Memory B cell (primary cell): ENCODE data around the gene C10orf62.
"Not testable (repeated sequence)": the region's sequence is repeated elsewhere in the genome, so short reads cannot be mapped to it uniquely, and the experiment has no call there.

ENCODE experiments used
- ATAC-seq: fragments of 150-1000 bp; cut with Tn5 transposase; 2 replicates; pipeline ENCODE4 v1.10.0; 2021; ENCODE audit warnings: low read depth, mild to moderate bottlenecking, moderate library complexity
- DNase-seq, 2 donors: peaks; one replicate each; pipeline ENCODE4 v3.0.0; 2022; ENCODE audit warnings: low spot score in 2 of 2
- H3K27ac Mint-ChIP-seq: one replicate; pipeline ENCODE4 v1.8.0; 2022; ENCODE audit warnings: mild to moderate bottlenecking, moderate library complexity, mixed read lengths
- H3K27me3 Mint-ChIP-seq: one replicate; pipeline ENCODE4 v1.8.0; 2022; ENCODE audit warnings: mixed read lengths
- H3K36me3 Mint-ChIP-seq: one replicate; pipeline ENCODE4 v1.8.0; 2022; ENCODE audit warnings: mild to moderate bottlenecking, mixed read lengths
- H3K4me1 Mint-ChIP-seq: one replicate; pipeline ENCODE4 v1.8.0; 2022; ENCODE audit warnings: mixed read lengths
- H3K4me3 Mint-ChIP-seq: one replicate; pipeline ENCODE4 v1.8.0; 2022; ENCODE audit warnings: mild to moderate bottlenecking, moderate library complexity, mixed read lengths
- H3K9me3 Mint-ChIP-seq: one replicate; pipeline ENCODE4 v1.8.0; 2022; ENCODE audit warnings: mixed read lengths

C10orf62 gene

GRCh38 chr10:97573021-97573420 lies 16.5 kb upstream of the C10orf62 start:
- ATAC-seq (no peak), DNase-seq (no peak)
- no peaks in the 10 kb centered on the region for H3K36me3 Mint-ChIP-seq
- H3K27me3 Mint-ChIP-seq = no peaks in the 10 kb centered on the region
- H3K4me3 Mint-ChIP-seq = no peak overlapping the region
- no peaks in the 10 kb centered on the region for H3K9me3 Mint-ChIP-seq
- H3K4me1 Mint-ChIP-seq = no peaks in the 10 kb centered on the region
- H3K27ac Mint-ChIP-seq = no peak overlapping the region

- Mint-ChIP-seq H3K36me3 (no peaks in the 10 kb centered on the region), H3K9me3 (no peaks in the 10 kb centered on the region), H3K27me3 (no peaks in the 10 kb centered on the region), H3K4me3 (no peak overlapping the region), H3K4me1 (no peaks in the 10 kb centered on the region), H3K27ac (no peak overlapping the region)
- ATAC-seq (no peak), DNase-seq (no peak)
Observed at GRCh38 chr10:97573672-97574071, 15.8 kb upstream of the C10orf62 start.

- DNase-seq = no peak
- H3K9me3 Mint-ChIP-seq = no peaks in the 10 kb centered on the region
- no peak overlapping the region for H3K27ac Mint-ChIP-seq
- no peaks in the 10 kb centered on the region for H3K4me1 Mint-ChIP-seq
- no peaks in the 10 kb centered on the region for H3K36me3 Mint-ChIP-seq
- no peaks in the 10 kb centered on the region for H3K27me3 Mint-ChIP-seq
- no peak for ATAC-seq
- no peak overlapping the region for H3K4me3 Mint-ChIP-seq
Observed at GRCh38 chr10:97574374-97575126, 15.0 kb upstream of the C10orf62 start.

- ATAC-seq (no peak), DNase-seq (no peak)
- H3K27ac Mint-ChIP-seq = no peak overlapping the region
- H3K4me3 Mint-ChIP-seq = no peak overlapping the region
- no peaks in the 10 kb centered on the region for H3K4me1 Mint-ChIP-seq
- H3K9me3 Mint-ChIP-seq = no peaks in the 10 kb centered on the region
- no peaks in the 10 kb centered on the region for H3K36me3 Mint-ChIP-seq
- H3K27me3 Mint-ChIP-seq = peaks cover 2% of the 10 kb centered on the region
Observed at GRCh38 chr10:97575127-97575668, 14.3 kb upstream of the C10orf62 start.

DNA sequence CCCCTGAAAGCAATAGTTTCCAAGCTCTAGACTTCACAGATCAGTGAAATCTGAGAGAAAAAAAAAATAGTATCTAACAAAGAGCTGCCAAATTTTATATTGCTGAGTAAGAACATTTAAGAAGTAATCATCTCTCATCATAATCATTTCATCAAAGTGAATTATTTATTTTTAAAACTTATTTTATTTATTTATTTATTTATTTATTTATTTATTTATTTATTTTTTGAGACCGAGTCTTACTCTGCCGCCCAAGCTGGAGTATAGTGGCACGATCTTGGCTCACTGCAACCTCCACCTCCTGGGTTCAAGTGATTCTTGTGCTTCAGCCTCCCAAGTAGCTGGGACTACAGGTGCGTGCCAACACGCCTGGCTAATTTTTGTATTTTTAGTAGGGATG lies 13.0 kb upstream of the C10orf62 start:
- not testable (repeated sequence) for H3K27me3 Mint-ChIP-seq, ATAC-seq, DNase-seq, H3K9me3 Mint-ChIP-seq, H3K4me1 Mint-ChIP-seq, H3K4me3 Mint-ChIP-seq, H3K27ac Mint-ChIP-seq, H3K36me3 Mint-ChIP-seq

- Mint-ChIP-seq H3K27ac (no peak overlapping the region), H3K36me3 (no peaks in the 10 kb centered on the region), H3K27me3 (peaks cover 2% of the 10 kb centered on the region), H3K4me1 (no peaks in the 10 kb centered on the region), H3K4me3 (no peak overlapping the region), H3K9me3 (no peaks in the 10 kb centered on the region)
- DNase-seq (no peak), ATAC-seq (no peak)
Observed at GRCh38 chr10:97577701-97578100, 11.8 kb upstream of the C10orf62 start.

DNA sequence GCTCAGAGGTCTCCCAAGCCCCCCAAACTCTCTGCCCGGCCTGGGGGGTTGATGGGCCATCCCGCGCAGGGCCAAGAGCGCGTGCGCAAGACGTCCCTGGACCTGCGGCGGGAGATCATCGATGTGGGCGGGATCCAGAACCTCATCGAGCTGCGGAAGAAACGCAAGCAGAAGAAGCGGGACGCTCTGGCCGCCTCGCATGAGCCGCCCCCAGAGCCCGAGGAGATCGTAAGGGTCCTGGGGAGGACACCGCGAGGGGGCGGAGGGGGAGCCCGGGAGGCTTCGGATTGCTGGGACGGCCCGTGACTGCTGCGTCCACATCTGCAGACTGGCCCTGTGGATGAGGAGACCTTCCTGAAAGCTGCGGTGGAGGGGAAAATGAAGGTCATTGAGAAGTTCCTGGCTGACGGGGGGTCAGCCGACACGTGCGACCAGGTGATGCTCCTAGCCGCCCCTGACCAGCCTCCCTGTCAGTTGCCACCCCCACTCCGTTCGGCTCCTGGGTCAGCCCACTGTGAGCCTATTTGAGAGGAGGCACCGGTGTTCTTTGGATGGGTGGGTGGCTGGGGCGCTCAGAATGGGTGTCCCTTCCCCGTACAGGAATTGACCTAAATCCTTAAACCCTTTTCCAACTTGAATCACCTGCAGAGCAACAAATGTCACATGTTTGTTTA lies 11.2 kb upstream of the C10orf62 start:
- DNase-seq (no peak), ATAC-seq (no peak)
- Mint-ChIP-seq H3K4me3 (no peak overlapping the region), H3K36me3 (no peaks in the 10 kb centered on the region), H3K9me3 (no peaks in the 10 kb centered on the region), H3K27me3 (peaks cover 2% of the 10 kb centered on the region), H3K27ac (no peak overlapping the region), H3K4me1 (no peaks in the 10 kb centered on the region)

- DNase-seq = no peak
- no peak overlapping the region for H3K4me3 Mint-ChIP-seq
- peaks cover 2% of the 10 kb centered on the region for H3K27me3 Mint-ChIP-seq
- H3K27ac Mint-ChIP-seq = no peak overlapping the region
- no peak for ATAC-seq
- no peaks in the 10 kb centered on the region for H3K36me3 Mint-ChIP-seq
- H3K9me3 Mint-ChIP-seq = no peaks in the 10 kb centered on the region
- H3K4me1 Mint-ChIP-seq = no peaks in the 10 kb centered on the region
Observed at GRCh38 chr10:97580421-97581367, 8.8 kb upstream of the C10orf62 start.

GRCh38 chr10:97582169-97582568 lies 7.4 kb upstream of the C10orf62 start:
- H3K9me3 Mint-ChIP-seq = no peaks in the 10 kb centered on the region
- no peaks in the 10 kb centered on the region for H3K36me3 Mint-ChIP-seq
- H3K4me1 Mint-ChIP-seq = no peaks in the 10 kb centered on the region
- H3K27ac Mint-ChIP-seq = no peak overlapping the region
- no peak for DNase-seq
- no peak overlapping the region for H3K4me3 Mint-ChIP-seq
- ATAC-seq = no peak
- peaks cover 2% of the 10 kb centered on the region for H3K27me3 Mint-ChIP-seq

GRCh38 chr10:97583476-97583875 lies 6.0 kb upstream of the C10orf62 start:
- no peak for DNase-seq
- Mint-ChIP-seq H3K4me1 (no peaks in the 10 kb centered on the region), H3K36me3 (no peaks in the 10 kb centered on the region), H3K9me3 (no peaks in the 10 kb centered on the region), H3K27ac (no peak overlapping the region), H3K4me3 (no peak overlapping the region), H3K27me3 (peaks cover 2% of the 10 kb centered on the region)
- no peak for ATAC-seq

DNA sequence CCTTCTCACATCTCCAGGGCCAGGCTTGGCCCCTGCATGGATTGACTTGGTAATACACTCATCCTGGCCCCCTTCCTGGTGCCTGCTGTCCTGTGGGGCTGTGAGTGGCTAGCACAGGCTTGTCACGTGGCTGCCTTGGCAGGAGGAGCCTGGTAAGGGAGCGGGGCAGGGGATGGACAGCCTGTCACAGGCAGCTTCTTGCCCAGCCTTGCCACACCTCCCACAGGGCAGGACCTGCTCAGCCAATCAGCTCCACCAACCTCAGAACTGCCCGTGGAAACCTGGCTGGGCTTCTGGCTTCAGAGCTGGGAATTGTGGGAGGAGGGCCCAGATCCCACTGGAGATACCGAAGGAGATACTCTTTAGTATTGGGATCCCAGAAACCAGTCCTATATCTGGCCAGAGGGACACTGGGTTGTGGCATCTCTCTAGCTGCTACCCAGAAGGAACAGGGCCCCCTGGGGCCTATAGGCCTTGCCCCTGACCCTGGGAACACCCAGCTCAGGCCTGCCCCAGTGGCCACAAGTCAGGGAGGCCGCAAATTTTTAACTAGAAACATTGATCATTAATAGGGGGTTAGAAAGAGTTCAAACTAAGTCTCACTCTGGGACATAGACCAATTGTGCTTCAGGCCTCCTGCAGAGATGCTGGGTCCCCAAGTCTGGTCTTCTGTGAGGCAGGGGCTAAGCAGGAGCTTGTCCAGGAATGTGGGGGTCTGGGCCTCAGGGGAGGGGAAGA lies 5.3 kb upstream of the C10orf62 start, which contains the start of gene HOGA1:
HOGA1 (plus strand) TSS at position 330 of the 738 bp plus-strand sequence; CDS start at position 645, 315 bp downstream.
- H3K4me3 Mint-ChIP-seq = no peak within 1 kb of the TSS
- no peaks in the 10 kb centered on the region for H3K4me1 Mint-ChIP-seq
- DNase-seq = no peak
- no peaks in the 10 kb centered on the region for H3K9me3 Mint-ChIP-seq
- H3K36me3 Mint-ChIP-seq = no peaks in the 10 kb centered on the region
- peaks cover 2% of the 10 kb centered on the region for H3K27me3 Mint-ChIP-seq
- no peak for ATAC-seq
- no peak within 1 kb of the TSS for H3K27ac Mint-ChIP-seq

DNA sequence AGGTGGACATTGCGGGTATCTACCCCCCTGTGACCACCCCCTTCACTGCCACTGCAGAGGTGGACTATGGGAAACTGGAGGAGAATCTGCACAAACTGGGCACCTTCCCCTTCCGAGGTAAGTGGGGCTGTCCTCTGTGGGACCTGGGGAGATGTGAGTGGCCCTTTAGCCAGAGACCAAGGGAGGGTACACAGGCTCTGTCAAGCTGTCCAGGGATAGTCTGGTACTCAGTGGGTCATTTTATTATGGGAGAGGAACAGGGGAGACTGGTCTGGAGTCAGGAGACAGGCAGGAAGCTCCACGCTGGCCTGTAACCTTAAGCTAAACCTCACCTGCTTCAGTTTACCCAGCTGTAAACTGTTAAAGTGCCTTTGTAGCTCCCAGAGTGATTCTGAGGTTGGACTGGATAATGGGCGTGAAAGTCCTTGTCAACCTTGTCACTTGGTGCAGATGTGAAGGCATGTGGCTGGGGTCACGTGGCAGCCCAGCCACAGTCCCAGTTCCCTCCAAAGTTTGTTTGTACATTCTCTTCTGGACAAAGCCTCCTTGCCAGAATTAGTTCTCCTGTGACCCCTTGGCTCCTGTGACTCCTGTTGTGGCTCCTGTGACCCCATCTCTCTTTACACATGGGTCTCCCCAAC lies 4.6 kb upstream of the C10orf62 start:
- DNase-seq (no peak), ATAC-seq (no peak)
- no peak overlapping the region for H3K27ac Mint-ChIP-seq
- H3K27me3 Mint-ChIP-seq = no peaks in the 10 kb centered on the region
- no peaks in the 10 kb centered on the region for H3K9me3 Mint-ChIP-seq
- no peak overlapping the region for H3K4me3 Mint-ChIP-seq
- no peaks in the 10 kb centered on the region for H3K4me1 Mint-ChIP-seq
- H3K36me3 Mint-ChIP-seq = no peaks in the 10 kb centered on the region

GRCh38 chr10:97585439-97585811 lies 4.1 kb upstream of the C10orf62 start:
- Mint-ChIP-seq H3K4me1 (no peaks in the 10 kb centered on the region), H3K27me3 (no peaks in the 10 kb centered on the region), H3K27ac (no peak overlapping the region), H3K9me3 (no peaks in the 10 kb centered on the region), H3K36me3 (no peaks in the 10 kb centered on the region), H3K4me3 (no peak overlapping the region)
- ATAC-seq (no peak), DNase-seq (no peak)
